Raji (cell line): Measurements from ENCODE around the gene R3HDM4.

ENCODE experiments used
- POLR2A ChIP-seq: IDR thresholded peaks from 2 replicates; pipeline ENCODE4 v1.6.1; 2011; ENCODE audit warnings: low read depth, low read length, control low read depth; ENCODE audit not compliant: insufficient read depth

Gene R3HDM4

DNA sequence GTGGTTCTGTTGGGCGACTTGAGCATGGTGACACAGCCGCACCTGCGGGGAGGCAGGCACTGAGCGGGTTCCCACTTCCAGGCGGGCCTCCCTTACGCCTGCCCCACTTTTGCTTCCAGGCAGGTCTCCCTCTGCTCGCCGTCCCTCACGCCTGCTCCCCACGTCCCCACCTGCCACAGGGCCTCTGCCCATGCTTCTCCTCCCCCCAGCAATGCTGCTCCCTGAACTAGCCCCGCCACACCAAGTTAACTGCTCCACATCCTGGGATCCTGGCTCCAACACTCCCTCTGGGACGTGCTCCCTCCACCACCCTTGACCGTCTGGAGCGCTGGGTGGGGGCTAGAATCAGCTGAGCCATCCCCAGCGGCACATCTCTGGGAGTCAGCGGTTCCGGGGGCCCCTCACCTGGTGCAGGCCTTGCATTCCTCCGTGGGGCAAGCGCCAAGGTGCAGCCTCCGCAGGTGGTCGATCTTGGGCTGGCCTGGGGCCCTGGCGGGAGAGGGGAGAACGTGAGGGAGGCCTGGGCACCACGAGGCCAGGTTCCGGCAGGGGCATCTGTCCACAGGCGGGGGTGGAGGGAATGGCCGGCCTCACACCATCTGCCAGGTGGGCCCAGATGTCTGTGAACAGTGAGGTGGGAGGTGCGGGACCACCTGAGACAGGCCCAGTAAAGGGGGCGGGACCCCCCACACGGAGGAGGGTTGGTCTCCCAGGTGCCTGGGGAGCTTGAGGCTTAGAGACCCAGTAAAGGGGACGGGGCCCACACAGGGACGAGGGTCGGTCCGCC, 44.4 kb downstream of the R3HDM4 start:
- TF ChIP-seq POLR2A: no peak

GRCh38 chr19:867855-868457, 45.1 kb downstream of the R3HDM4 start:
- TF ChIP-seq POLR2A: no peak

DNA sequence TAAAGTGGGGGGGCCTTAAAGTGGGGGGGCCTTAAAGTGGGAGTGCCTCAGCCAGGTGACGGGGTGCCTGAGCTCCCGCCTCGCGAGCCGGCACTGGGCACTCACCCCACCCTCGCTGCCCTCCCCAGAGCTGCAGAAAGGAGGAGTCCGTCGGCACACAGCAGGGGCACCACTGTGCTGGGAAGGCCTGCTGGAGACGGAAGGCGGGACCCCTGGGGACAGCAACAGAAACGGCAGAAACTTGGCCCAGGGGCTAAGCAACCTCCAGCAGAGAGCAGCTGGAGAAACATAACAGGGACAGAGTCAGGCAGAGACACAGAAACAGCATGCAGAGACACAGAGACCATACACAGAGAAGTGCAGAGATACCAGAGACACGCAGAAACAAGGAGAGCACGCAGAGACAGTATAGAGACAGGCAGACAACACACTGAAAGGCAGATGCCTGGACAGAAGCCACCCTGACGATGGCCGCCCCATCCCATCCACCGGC, 45.7 kb downstream of the R3HDM4 start:
- no peak for TF ChIP-seq POLR2A

- no peak for TF ChIP-seq POLR2A
Observed at GRCh38 chr19:866769-867300, 46.2 kb downstream of the R3HDM4 start.

DNA sequence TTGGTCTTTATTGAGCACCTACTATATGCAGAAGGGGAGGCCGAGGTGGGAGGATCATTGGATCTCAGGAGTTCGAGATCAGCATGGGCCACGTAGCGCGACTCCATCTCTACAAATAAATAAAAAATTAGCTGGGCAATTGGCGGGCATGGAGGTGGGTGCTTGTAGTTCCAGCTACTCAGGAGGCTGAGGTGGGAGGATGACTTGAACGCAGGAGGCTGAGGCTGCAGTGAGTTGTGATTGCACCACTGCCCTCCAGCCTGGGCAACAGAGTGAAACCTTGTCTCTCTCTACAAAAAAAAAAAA, 49.8 kb downstream of the R3HDM4 start:
- no peak for TF ChIP-seq POLR2A

DNA sequence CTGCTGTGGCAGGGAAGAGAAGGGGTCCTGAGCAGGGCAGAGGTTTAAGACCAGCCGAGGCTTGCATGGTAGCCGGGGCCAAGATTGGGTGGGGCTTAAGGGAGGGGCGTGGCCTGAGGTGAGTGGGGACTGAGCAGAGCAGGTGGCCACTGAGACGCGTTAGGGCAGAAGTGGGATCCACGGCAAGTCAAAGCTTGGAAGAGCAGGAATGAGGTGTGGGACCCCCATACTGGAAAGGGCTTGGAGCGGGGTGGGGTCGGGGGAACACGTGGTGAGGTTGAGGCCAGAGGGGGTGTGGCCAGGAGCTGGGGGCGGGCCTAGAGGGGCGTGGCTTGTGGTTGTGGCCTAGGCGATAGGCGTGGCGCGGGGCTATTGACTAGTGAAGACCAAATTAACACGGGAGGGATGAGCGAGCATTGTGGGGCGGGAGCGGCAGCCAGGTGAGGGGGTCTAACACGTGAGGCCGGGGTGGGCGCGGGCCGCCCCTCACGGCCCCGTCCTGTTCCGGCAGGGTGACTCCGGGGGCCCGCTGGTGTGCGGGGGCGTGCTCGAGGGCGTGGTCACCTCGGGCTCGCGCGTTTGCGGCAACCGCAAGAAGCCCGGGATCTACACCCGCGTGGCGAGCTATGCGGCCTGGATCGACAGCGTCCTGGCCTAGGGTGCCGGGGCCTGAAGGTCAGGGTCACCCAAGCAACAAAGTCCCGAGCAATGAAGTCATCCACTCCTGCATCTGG, 50.3 kb downstream of the R3HDM4 start:
- no peak for TF ChIP-seq POLR2A

DNA sequence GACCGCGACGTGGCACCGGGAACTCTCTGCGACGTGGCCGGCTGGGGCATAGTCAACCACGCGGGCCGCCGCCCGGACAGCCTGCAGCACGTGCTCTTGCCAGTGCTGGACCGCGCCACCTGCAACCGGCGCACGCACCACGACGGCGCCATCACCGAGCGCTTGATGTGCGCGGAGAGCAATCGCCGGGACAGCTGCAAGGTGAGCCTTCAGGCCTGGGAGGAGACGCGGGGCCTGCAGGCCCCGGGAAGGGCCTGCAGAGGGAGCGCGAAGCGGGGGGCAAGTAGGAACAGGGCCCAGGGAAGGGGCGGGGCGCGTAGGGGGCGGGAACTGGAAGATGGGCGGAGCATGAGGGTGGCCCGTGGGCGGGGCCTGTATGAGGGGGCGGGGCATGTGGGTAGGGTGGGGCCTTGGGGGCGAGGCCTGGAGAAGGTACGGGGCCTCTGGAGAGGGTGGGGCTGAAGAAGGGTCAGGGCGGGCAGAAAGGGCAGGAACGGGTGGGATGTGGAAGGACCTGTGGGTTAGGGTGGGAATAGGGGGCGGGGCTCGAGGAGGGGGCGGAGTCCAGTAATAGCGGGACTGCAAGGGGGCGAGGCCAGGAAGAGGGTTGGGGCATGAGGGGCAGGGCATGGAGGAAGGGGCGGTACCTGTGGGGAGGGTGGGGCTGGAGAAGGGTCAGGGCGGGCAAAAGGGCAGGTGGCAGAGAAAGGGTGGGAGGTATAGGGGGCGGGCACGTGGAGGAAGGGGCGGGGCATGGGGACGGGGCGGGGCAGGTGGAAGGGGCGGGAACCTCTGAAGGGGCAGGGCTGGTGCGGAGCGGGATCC, 51.1 kb downstream of the R3HDM4 start:
- no peak for TF ChIP-seq POLR2A

DNA sequence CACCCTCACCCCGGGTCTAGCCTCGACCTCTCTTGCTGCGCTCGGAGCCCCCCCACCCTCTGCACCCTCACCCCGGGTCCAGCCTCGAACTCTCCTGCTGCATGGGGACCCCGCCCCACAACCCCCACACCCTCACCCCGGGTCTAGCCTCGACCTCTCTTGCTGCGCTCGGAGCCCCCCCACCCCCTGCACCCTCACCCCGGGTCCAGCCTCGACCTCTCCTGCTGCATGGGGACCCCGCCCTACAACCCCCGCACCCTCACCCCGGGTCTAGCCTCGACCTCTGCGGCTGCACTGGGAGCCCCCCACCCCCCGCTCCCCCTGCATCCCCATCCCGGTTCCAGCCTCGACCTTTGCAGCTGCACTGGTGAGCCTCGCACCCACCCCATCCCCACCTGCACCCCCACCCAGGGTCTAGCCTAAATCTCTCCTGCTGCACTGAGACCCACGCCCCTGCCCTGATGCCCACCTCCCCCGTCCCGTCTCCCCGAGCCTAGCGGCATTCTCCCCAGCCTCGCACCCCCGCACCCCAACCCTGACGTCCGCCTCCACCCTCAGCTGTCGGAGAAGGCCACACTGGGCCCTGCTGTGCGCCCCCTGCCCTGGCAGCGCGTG, 51.8 kb downstream of the R3HDM4 start:
- TF ChIP-seq POLR2A: no peak

- TF ChIP-seq POLR2A: no peak
Observed at GRCh38 chr19:858868-859843, 53.9 kb downstream of the R3HDM4 start, which contains the start of gene CFD. CFD (plus strand) TSS chr19:859664; CDS start chr19:859690, 26 bp downstream.

DNA sequence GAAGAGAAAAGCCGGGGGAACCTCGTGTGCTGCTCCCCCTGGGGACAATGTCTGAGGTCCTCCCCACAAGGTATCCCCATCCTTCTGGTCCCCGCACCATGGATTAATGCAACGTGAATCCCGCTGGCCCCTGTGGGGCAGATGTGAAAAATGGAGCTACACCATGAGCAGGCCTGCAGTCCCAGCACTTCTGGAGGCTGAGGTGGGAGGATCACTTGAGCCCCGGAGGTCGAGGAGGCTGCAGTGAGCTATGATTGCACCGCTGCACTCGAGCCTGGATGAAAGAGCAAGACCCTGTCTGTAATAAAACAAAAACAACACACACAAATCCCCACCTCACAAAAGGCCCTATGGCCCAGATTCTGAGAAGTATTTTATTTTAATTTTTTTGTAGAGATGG, 54.7 kb downstream of the R3HDM4 start:
- TF ChIP-seq POLR2A: no peak

DNA sequence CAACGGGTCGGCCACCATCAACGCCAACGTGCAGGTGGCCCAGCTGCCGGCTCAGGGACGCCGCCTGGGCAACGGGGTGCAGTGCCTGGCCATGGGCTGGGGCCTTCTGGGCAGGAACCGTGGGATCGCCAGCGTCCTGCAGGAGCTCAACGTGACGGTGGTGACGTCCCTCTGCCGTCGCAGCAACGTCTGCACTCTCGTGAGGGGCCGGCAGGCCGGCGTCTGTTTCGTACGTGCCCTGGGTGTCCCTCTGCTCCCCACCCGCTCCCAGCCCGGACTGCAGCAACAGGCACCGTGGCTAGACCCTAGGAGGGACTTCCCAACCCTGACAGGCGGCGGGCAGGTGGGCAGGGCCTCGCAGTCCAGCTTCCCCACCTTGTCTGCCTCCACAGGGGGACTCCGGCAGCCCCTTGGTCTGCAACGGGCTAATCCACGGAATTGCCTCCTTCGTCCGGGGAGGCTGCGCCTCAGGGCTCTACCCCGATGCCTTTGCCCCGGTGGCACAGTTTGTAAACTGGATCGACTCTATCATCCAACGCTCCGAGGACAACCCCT, 57.4 kb downstream of the R3HDM4 start:
- TF ChIP-seq POLR2A: no peak

GRCh38 chr19:855142-855541, 57.9 kb downstream of the R3HDM4 start:
- TF ChIP-seq POLR2A: no peak

GRCh38 chr19:854549-854948, 58.5 kb downstream of the R3HDM4 start:
- TF ChIP-seq POLR2A: no peak

GRCh38 chr19:853014-853585, 59.9 kb downstream of the R3HDM4 start:
- no peak for TF ChIP-seq POLR2A
